GM19467 (cell line): ENCODE data around the gene LARP4.
"Not testable (repeated sequence)": the region's sequence is repeated elsewhere in the genome, so short reads cannot be mapped to it uniquely, and the experiment has no call there.

Experiments
- ATAC-seq: cut with Tn5 transposase; IDR thresholded peaks from one replicate; pipeline ENCODE4 v1.9.1; 2021; ENCODE audit warnings: mild to moderate bottlenecking, moderate library complexity; ENCODE audit not compliant: unreplicated experiment

The LARP4 gene

GRCh38 chr12:50400638-50401499 lies at the start of gene LARP4:
Gene LARP4 (plus strand): TSS chr12:50400885. CDS start chr12:50401011, 126 bp downstream.
- peak; percentile 91 for ATAC-seq

DNA sequence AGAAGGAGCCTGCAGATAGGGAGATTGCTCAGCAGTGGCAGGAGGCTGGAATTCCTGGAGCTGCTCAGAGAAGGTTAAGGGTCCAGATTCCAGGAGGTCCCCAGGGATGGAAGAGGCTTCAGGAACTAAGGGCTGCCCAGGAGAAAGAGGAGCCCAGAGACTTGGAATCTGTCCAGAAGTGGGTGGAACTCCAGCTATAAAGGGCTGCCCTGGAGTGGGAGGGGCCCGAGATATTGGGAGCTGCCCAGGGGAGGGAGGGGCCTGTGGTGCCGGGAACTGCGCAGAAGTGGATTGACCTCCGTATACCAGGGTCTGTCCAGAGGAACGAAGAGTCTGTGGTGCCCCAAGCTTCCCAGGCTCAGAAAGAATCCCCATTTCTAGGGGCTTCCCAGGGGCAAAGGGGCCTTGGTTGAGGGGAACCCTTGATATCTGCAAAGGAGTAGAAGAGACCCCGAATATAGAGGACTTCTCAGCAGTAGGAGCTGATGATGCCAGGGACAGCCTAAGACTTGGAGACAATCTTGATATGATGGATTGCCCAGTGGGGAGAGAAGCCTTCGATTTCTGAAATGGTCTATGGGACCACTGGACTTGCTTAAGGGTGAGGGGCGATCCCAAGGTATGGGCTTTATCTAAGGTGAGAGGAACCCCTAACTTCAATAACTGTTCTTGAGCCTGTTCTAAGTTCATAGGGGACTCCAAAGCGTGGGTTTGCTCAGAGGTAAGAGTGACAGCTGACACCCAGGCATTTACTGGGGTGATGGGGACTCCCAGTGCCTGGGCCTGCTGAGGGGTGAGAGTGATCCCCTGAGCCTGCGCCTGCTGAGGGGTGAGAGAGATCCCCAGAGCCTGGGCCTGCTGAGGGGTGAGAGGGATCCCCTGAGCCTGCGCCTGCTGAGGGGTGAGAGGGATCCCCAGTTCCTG lies 49.3 kb upstream of the LARP4 start:
- ATAC-seq, result no peak

GRCh38 chr12:50353404-50353803 lies 47.3 kb upstream of the LARP4 start:
- ATAC-seq, result no peak

GRCh38 chr12:50353869-50354593 lies 46.7 kb upstream of the LARP4 start:
- no peak for ATAC-seq

GRCh38 chr12:50354908-50355307 lies 45.8 kb upstream of the LARP4 start:
- ATAC-seq, result no peak

DNA sequence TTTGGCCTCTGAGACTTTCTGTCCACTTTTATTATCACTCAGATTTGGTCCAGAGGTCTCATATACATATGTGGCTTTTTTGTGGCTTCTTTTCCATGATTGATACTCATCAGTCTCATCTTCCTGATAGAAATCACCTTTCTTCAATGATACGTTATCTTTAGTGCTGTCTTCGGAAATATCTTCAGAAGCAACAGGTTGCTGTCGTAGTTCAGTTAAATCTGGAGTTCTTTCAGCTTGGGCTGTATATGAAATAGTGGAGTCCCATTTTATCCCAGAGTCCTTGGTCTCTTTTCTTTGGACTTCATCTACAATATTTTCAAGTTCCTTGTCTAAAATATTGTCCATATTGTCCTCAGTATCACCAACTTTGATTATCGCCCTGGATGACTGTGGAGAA lies 45.3 kb upstream of the LARP4 start:
- ATAC-seq, result no peak

GRCh38 chr12:50362671-50363070 lies 38.0 kb upstream of the LARP4 start:
- no peak for ATAC-seq

- ATAC-seq, result no peak
These were observed 37.5 kb upstream of the LARP4 start for GRCh38 chr12:50363141-50363540.

DNA sequence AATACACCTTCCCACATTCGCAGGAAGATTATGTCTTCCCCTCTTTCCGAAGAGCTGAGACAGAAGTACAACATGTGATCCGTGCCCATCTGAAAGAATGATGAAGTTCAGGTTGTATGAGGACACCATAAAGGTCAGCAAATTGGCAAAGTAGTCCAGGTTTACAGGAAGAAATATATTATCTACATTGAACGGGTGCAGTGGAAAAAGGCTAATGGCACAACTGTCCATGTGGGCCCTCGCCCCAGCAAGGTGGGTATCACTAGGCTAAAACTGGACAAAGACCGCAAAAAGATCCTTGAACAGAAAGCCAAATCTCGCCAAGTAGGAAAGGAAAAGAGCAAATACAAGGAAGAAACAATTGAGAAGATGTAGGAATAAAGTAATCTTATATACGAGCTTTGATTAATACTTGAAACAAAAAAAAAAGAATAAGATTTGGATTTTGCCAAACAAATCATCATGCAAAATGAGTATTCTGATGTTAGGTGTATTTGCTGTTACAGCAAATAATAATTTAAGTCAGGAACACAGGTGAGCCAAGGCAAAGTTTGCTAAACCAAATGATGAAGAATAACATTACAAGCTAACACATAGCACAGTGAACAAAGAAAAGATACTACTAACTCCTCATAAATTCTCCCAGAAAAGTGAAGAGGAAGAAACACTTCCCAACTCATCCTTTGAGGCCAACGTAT lies 34.8 kb upstream of the LARP4 start:
- no peak for ATAC-seq

GRCh38 chr12:50370672-50371071 lies 30.0 kb upstream of the LARP4 start:
- ATAC-seq, result not testable (repeated sequence)

GRCh38 chr12:50375802-50376201 lies 24.9 kb upstream of the LARP4 start:
- ATAC-seq, result no peak

DNA sequence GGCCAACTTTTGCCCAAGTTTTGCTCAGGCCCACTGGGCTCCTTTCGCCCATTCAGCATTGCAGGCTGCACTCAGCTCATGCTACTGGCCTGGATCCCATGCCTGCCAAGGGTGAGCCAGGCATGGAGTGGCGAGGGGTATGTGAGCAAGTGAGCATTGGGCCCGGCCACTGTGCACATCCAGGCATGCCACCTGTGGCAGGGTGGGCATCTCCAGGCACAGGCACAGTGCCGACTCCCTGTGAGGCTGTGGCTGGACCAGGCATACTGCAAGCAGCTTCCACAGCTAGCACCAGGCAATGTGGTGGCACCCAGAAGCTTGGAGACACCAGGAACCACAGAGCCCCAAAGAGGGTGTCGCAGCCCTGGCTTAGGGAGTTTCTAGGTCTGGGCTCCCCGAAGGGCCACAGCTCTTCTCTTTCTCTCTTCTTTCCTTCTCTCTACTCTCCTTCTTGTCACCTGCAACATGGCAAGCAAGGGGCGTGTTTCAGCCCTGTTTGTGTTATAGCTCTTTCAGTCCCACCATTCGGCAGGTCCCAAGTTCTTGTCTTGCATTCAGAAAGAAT lies 19.8 kb upstream of the LARP4 start:
- ATAC-seq, result no peak

DNA sequence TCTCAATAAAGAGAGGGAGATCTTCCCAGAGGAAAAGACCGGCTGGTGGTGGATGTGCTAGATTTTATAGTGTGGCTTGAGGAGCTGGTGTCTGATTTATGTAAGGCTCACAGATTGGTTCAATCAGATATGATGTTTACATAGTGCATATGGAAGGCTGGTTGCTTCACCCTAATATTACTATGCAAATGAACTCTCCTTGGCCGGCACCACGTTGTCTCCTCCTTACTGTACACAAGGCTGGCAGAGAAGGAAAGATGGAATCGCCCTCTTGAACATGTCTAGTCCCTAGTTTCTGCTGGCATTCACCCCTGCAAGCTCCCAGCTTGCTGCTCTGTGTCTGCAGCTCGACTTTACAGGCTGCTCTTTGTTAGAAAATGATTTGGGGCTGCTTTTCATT lies 13.2 kb upstream of the LARP4 start:
- no peak for ATAC-seq

GRCh38 chr12:50387972-50388478 lies 12.7 kb upstream of the LARP4 start:
- no peak for ATAC-seq

- not testable (repeated sequence) for ATAC-seq
These were observed 11.9 kb upstream of the LARP4 start for GRCh38 chr12:50388793-50389192.

GRCh38 chr12:50390316-50390741 lies 10.4 kb upstream of the LARP4 start:
- no peak for ATAC-seq

DNA sequence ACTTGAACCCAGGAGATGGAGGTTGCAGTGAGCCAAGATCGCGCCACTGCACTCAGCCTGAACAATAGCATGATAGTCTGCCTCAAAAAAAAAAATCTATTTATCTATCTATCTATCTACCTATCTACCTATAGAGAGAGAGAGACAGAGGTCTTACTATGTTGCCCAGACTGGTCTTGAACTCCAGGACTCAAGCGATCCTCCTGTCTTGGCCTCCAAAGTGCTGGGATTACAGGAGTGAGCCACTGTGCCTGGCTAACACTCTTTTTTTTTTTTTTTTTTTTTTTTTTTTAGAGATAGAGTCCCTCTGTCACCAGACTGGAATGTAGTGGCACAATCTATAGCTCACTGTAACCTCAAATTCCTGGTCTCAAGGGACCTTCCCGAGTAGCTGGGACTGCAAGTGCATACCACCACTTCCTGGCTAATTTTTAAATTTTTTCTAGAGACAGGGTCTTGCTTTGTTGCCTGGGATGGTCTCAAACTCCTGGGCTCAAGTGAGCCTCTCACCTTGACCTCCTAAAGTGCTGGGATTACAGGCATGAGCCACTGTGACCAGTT lies 6.1 kb upstream of the LARP4 start:
- no peak for ATAC-seq

DNA sequence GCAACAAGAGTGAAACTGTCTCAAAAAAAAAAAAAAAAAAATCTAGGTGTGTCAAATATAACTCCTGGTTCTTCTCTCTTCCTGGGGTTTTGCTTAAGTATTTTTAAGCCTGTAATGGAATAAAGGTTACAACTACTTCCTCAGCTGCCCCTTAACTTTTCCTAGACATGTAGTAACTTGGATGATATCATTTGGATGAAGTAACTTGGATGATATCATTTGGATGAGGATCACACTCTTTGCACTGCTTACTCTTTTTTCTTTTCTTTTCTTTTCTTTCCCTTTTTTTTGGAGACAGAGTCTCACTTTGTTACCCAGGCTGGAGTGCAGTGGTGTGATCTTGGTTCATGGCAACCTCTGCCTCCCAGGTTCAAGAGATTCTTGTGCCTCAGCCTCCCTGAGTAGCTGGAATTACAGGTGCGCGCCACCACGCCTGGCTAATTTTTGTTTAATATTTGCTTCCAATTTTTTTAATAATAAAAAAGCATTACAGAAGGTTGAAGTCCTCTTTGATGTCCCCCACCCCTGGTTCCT lies 3.5 kb upstream of the LARP4 start:
- no peak for ATAC-seq

DNA sequence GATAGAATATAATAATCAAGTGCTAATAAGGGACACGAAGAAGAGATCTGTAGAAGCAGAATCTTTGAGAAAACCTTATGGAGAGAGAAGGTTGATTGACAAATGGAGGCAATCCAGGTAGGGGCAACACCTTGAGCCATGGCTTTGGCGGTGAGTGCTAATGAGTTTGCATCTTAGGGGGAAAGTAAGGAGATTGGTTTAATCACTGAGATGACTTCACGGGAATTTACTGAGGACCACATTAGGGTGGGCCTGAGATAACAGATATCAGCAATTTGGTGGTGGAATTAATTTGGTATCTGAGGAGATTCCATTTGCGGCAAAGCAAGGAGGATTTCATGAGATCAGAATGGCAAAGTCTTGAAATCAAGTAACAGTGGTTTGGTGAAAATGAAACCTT lies 1.8 kb upstream of the LARP4 start:
- ATAC-seq, result no peak
